Astrocyte of the cerebellum (primary cell): Measurements from ENCODE around the gene TMEM141.

Source experiments
- DNase-seq: peaks from one replicate; pipeline ENCODE4 v3.0.0-alpha.2; 2011; ENCODE audit warnings: low read depth
- H3K4me3 ChIP-seq: 2 replicates; pipeline ENCODE4 v1.5.1; 2011; ENCODE audit warnings: mild to moderate bottlenecking, low read depth, low read length, moderate library complexity
- CTCF ChIP-seq: IDR thresholded peaks from 2 replicates; pipeline ENCODE4 v1.5.1; 2012; ENCODE audit warnings: low read length, low read depth, moderate library complexity, mild to moderate bottlenecking; ENCODE audit errors: missing control alignments
- in situ Hi-C: cut with HindIII; loops from 2 replicates; pipeline ENCODE4 v1.10.0; 2017; ENCODE audit warnings: low sequenced_read_pairs

The TMEM141 gene

GRCh38 chr9:136789523-136789937 lies 1.6 kb upstream of the TMEM141 start:
- TF ChIP-seq CTCF: no peak
- in situ Hi-C loops: loop anchor here (25.0 kb wide), 1 partner anchor 248 kb away; the partner anchor contains the start of genes ABCA2, FUT7 and NPDC1
- no peak for DNase-seq
- H3K4me3 ChIP-seq: no peak overlapping the region

GRCh38 chr9:136791516-136792276 lies 552 bp downstream of the TMEM141 start:
- peak; percentile 93 for TF ChIP-seq CTCF
- no peak for DNase-seq
- in situ Hi-C loops: loop anchor here (25.0 kb wide), 1 partner anchor 246 kb away; the partner anchor contains the start of genes ABCA2, FUT7 and NPDC1
- H3K4me3 ChIP-seq: peak overlapping the region; percentile 84

GRCh38 chr9:136792321-136793085 lies 1.4 kb downstream of the TMEM141 start:
- peak overlapping the region; percentile 84 for H3K4me3 ChIP-seq
- in situ Hi-C loops: loop anchor here (25.0 kb wide), 1 partner anchor 245 kb away; the partner anchor contains the start of genes ABCA2, FUT7 and NPDC1
- no peak for TF ChIP-seq CTCF

GRCh38 chr9:136793086-136793946 lies 2.2 kb downstream of the TMEM141 start:
- no peak for DNase-seq
- in situ Hi-C loops: loop anchor here (25.0 kb wide), 1 partner anchor 244 kb away; the partner anchor contains the start of genes ABCA2, FUT7 and NPDC1
- no peak overlapping the region for H3K4me3 ChIP-seq
- TF ChIP-seq CTCF: no peak

More at GRCh38 chr9:136792321-136793085, 1.4 kb downstream of the TMEM141 start:
- DNase-seq: no peak

GRCh38 chr9:136794281-136794999 lies 3.3 kb downstream of the TMEM141 start:
- DNase-seq: no peak
- no peak for TF ChIP-seq CTCF
- no peak overlapping the region for H3K4me3 ChIP-seq
- in situ Hi-C loops: loop anchor here (25.0 kb wide), 1 partner anchor 243 kb away; the partner anchor contains the start of genes ABCA2, FUT7 and NPDC1
